SK-N-SH treated with all-trans-retinoic acid at 6 μM for 48 hours (cell line): ENCODE data around the gene AP5Z1.

Source experiments
- ATAC-seq: fragments of 200-7000 bp; cut with Tn5 transposase; 3 replicates; pipeline ENCODE4 v1.9.1; 2020; ENCODE audit warnings: mild to moderate bottlenecking, moderate library complexity
- ARNTL ChIP-seq: fragments of 450-650 bp; formaldehyde crosslinking; IDR thresholded peaks from 2 replicates; pipeline ENCODE4 v1.5.0; 2020; ENCODE audit warnings: low read depth, mild to moderate bottlenecking, moderate library complexity, borderline replicate concordance
- BACH2 ChIP-seq: fragments of 250-450 bp; sonication (Bioruptor Pico); IDR thresholded peaks from 2 replicates; pipeline ENCODE4 v1.9.0; 2021; ENCODE audit warnings: mild to moderate bottlenecking, borderline replicate concordance
- CSDC2 ChIP-seq: fragments of 250-450 bp; sonication (Bioruptor Pico); IDR thresholded peaks from 2 replicates; pipeline ENCODE4 v1.5.0; 2020; ENCODE audit warnings: mild to moderate bottlenecking, moderate library complexity
- ESRRG ChIP-seq: fragments of 250-450 bp; sonication (Bioruptor Pico); IDR thresholded peaks from 2 replicates; pipeline ENCODE4 v1.6.1; 2021; ENCODE audit warnings: mild to moderate bottlenecking
- GLIS3 ChIP-seq: fragments of 250-450 bp; sonication (Bioruptor Pico); IDR thresholded peaks from 2 replicates; pipeline ENCODE4 v1.5.0; 2020; ENCODE audit warnings: mild to moderate bottlenecking, moderate library complexity
- ISL1 ChIP-seq: fragments of 250-450 bp; sonication (Bioruptor Pico); IDR thresholded peaks from 2 replicates; pipeline ENCODE4 v2.1.2; 2022; ENCODE audit warnings: mild to moderate bottlenecking, moderate library complexity
- POU6F1 ChIP-seq: fragments of 250-450 bp; sonication (Bioruptor Pico); IDR thresholded peaks from 2 replicates; pipeline ENCODE4 v1.8.0; 2021; ENCODE audit warnings: low read depth, mild to moderate bottlenecking, moderate library complexity, borderline replicate concordance
- PPARA ChIP-seq: fragments of 250-450 bp; sonication (Bioruptor Pico); IDR thresholded peaks from 2 replicates; pipeline ENCODE4 v1.5.0; 2020; ENCODE audit warnings: mild to moderate bottlenecking, borderline replicate concordance
- RARB ChIP-seq: fragments of 250-450 bp; sonication (Bioruptor Pico); IDR thresholded peaks from 2 replicates; pipeline ENCODE4 v1.8.0; 2021; ENCODE audit warnings: mild to moderate bottlenecking, moderate library complexity
- TCF4 ChIP-seq: fragments of 250-450 bp; sonication (Bioruptor Pico); IDR thresholded peaks from 2 replicates; pipeline ENCODE4 v1.8.0; 2021; ENCODE audit warnings: mild to moderate bottlenecking, moderate library complexity, borderline replicate concordance
- TOX ChIP-seq: fragments of 250-450 bp; sonication (Bioruptor Pico); IDR thresholded peaks from 2 replicates; pipeline ENCODE4 v1.8.0; 2021; ENCODE audit warnings: mild to moderate bottlenecking, moderate library complexity, borderline replicate concordance
- ZC3H10 ChIP-seq: fragments of 250-450 bp; sonication (Bioruptor Pico); IDR thresholded peaks from 2 replicates; pipeline ENCODE4 v1.5.1; 2021; ENCODE audit warnings: mild to moderate bottlenecking, moderate library complexity
- ZFP3 ChIP-seq: fragments of 250-450 bp; sonication (Bioruptor Pico); IDR thresholded peaks from 2 replicates; pipeline ENCODE4 v1.5.0; 2020; ENCODE audit warnings: mild to moderate bottlenecking, moderate library complexity
- ZFP30 ChIP-seq: fragments of 450-650 bp; formaldehyde crosslinking; IDR thresholded peaks from 2 replicates; pipeline ENCODE4 v1.5.0; 2022; ENCODE audit warnings: mild to moderate bottlenecking, moderate library complexity
- ZNF565 ChIP-seq: fragments of 450-650 bp; formaldehyde crosslinking; conservative IDR thresholded peaks from 2 replicates; pipeline ENCODE4 v1.5.0; 2020; ENCODE audit warnings: low read depth, mild to moderate bottlenecking, moderate library complexity
- ZNF70 ChIP-seq: fragments of 450-650 bp; formaldehyde crosslinking; IDR thresholded peaks from 2 replicates; pipeline ENCODE4 v1.5.0; 2020; ENCODE audit warnings: mild to moderate bottlenecking, moderate library complexity
- ZNF8 ChIP-seq: fragments of 450-650 bp; formaldehyde crosslinking; IDR thresholded peaks from 2 replicates; pipeline ENCODE4 v1.5.0; 2020; ENCODE audit warnings: mild to moderate bottlenecking, moderate library complexity
- TF ChIP-seq, protein P1 (sequence below): fragments of 250-450 bp; sonication (Bioruptor Pico); IDR thresholded peaks from 2 replicates; pipeline ENCODE4 v1.8.0; 2020; ENCODE audit warnings: mild to moderate bottlenecking, moderate library complexity, borderline replicate concordance
- TF ChIP-seq, protein P2 (sequence below): fragments of 250-450 bp; sonication (Bioruptor Pico); IDR thresholded peaks from 2 replicates; pipeline ENCODE4 v1.5.1; 2020; ENCODE audit warnings: low read depth, mild to moderate bottlenecking, moderate library complexity
- TF ChIP-seq, protein P3 (sequence below): fragments of 250-450 bp; sonication (Bioruptor Pico); IDR thresholded peaks from 2 replicates; pipeline ENCODE4 v1.5.0; 2020; ENCODE audit warnings: mild to moderate bottlenecking, moderate library complexity

The AP5Z1 gene

GRCh38 chr7:4837803-4838625 is 62.6 kb downstream of the AP5Z1 start:
- no peak for TF ChIP-seq CSDC2 (CRISPR knock-in tag)
- TF ChIP-seq ZFP30 (CRISPR knock-in tag): no peak
- TF ChIP-seq, protein P1, sequence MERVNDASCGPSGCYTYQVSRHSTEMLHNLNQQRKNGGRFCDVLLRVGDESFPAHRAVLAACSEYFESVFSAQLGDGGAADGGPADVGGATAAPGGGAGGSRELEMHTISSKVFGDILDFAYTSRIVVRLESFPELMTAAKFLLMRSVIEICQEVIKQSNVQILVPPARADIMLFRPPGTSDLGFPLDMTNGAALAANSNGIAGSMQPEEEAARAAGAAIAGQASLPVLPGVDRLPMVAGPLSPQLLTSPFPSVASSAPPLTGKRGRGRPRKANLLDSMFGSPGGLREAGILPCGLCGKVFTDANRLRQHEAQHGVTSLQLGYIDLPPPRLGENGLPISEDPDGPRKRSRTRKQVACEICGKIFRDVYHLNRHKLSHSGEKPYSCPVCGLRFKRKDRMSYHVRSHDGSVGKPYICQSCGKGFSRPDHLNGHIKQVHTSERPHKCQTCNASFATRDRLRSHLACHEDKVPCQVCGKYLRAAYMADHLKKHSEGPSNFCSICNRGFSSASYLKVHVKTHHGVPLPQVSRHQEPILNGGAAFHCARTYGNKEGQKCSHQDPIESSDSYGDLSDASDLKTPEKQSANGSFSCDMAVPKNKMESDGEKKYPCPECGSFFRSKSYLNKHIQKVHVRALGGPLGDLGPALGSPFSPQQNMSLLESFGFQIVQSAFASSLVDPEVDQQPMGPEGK (CRISPR knock-in tag): no peak
- no peak for TF ChIP-seq TOX
- no peak for TF ChIP-seq ZNF565 (CRISPR knock-in tag)
- no peak for TF ChIP-seq ESRRG
- no peak for TF ChIP-seq ISL1 (CRISPR knock-in tag)
- TF ChIP-seq POU6F1 (CRISPR knock-in tag): no peak
- TF ChIP-seq ZC3H10 (CRISPR knock-in tag): no peak
- no peak for TF ChIP-seq ZNF70 (CRISPR knock-in tag)
- no peak for TF ChIP-seq ZNF8 (CRISPR knock-in tag)
- TF ChIP-seq RARB (CRISPR knock-in tag): no peak
- TF ChIP-seq, protein P2, sequence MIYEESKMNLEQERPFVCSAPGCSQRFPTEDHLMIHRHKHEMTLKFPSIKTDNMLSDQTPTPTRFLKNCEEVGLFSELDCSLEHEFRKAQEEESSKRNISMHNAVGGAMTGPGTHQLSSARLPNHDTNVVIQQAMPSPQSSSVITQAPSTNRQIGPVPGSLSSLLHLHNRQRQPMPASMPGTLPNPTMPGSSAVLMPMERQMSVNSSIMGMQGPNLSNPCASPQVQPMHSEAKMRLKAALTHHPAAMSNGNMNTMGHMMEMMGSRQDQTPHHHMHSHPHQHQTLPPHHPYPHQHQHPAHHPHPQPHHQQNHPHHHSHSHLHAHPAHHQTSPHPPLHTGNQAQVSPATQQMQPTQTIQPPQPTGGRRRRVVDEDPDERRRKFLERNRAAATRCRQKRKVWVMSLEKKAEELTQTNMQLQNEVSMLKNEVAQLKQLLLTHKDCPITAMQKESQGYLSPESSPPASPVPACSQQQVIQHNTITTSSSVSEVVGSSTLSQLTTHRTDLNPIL (CRISPR knock-in tag): no peak
- TF ChIP-seq, protein P3, sequence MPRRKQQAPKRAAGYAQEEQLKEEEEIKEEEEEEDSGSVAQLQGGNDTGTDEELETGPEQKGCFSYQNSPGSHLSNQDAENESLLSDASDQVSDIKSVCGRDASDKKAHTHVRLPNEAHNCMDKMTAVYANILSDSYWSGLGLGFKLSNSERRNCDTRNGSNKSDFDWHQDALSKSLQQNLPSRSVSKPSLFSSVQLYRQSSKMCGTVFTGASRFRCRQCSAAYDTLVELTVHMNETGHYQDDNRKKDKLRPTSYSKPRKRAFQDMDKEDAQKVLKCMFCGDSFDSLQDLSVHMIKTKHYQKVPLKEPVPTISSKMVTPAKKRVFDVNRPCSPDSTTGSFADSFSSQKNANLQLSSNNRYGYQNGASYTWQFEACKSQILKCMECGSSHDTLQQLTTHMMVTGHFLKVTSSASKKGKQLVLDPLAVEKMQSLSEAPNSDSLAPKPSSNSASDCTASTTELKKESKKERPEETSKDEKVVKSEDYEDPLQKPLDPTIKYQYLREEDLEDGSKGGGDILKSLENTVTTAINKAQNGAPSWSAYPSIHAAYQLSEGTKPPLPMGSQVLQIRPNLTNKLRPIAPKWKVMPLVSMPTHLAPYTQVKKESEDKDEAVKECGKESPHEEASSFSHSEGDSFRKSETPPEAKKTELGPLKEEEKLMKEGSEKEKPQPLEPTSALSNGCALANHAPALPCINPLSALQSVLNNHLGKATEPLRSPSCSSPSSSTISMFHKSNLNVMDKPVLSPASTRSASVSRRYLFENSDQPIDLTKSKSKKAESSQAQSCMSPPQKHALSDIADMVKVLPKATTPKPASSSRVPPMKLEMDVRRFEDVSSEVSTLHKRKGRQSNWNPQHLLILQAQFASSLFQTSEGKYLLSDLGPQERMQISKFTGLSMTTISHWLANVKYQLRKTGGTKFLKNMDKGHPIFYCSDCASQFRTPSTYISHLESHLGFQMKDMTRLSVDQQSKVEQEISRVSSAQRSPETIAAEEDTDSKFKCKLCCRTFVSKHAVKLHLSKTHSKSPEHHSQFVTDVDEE: no peak
- no peak for TF ChIP-seq PPARA (CRISPR knock-in tag)
- TF ChIP-seq TCF4 (CRISPR knock-in tag): no peak
- TF ChIP-seq ARNTL (CRISPR knock-in tag): no peak
- no peak for ATAC-seq

- TF ChIP-seq, protein P3: no peak
- TF ChIP-seq GLIS3 (CRISPR knock-in tag) (no peak), RARB (CRISPR knock-in tag) (no peak), ESRRG (no peak), ARNTL (CRISPR knock-in tag) (no peak), ZFP3 (CRISPR knock-in tag) (no peak), BACH2 (CRISPR knock-in tag) (no peak), CSDC2 (CRISPR knock-in tag) (no peak), POU6F1 (CRISPR knock-in tag) (no peak), ISL1 (CRISPR knock-in tag) (no peak), ZNF8 (CRISPR knock-in tag) (no peak)
- TF ChIP-seq, protein P2 (CRISPR knock-in tag): no peak
- no peak for ATAC-seq
Observed at GRCh38 chr7:4838626-4839334, 63.4 kb downstream of the AP5Z1 start.
